ENCODE results near the gene OR10J5.

Gene OR10J5

GRCh38 chr1:159554696-159555095, 18.9 kb upstream of the OR10J5 start:
- Histone ChIP-seq H3K9me2 (replicated peaks; ENCODE audit: insufficient read depth, low read length) (0 out of 2 replicates have a peak, but pooled peaks cover 3% of the 10 kb centered on the region), H3K79me2 (ENCODE audit: insufficient read depth, low read length) (no peaks in the 10 kb centered on the region), H3K27me3 (ENCODE audit: low read length) (no peaks in the 10 kb centered on the region), H3K27ac (ENCODE audit: low read depth, low read length) (no peak overlapping the region), H3K9ac (ENCODE audit: low read length) (no peak overlapping the region), H3F3A (ENCODE audit: insufficient read depth) (no peaks in the 10 kb centered on the region), H4K20me1 (ENCODE audit: low read depth, low read length) (no peaks in the 10 kb centered on the region), H3K9me3 (ENCODE audit: insufficient read depth, low read length) (no peaks in the 10 kb centered on the region), H3K36me3 (ENCODE audit: low read length) (no peaks in the 10 kb centered on the region), H3K4me3 (ENCODE audit: insufficient read depth, low read length, poor library complexity, severe bottlenecking) (no peak overlapping the region), H2AFZ (ENCODE audit: low read depth, low read length, severe bottlenecking) (no peak overlapping the region), H3K4me2 (ENCODE audit: low read depth, low read length, poor library complexity, severe bottlenecking) (no peak overlapping the region)
- TF ChIP-seq CTCF (IDR thresholded peaks at IDR 0.05; ENCODE audit: insufficient read depth, low read length, poor library complexity, severe bottlenecking) (no peak), EZH2phosphoT487 (conservative IDR thresholded peaks at IDR 0.05; ENCODE audit: low read length) (no peak)

- Histone ChIP-seq H3K9ac (ENCODE audit: low read length) (no peak overlapping the region), H3K27me3 (ENCODE audit: low read length) (no peaks in the 10 kb centered on the region), H3K36me3 (ENCODE audit: low read length) (no peaks in the 10 kb centered on the region), H3K4me3 (ENCODE audit: insufficient read depth, low read length, poor library complexity, severe bottlenecking) (no peak overlapping the region), H2AFZ (ENCODE audit: low read depth, low read length, severe bottlenecking) (no peak overlapping the region), H4K20me1 (ENCODE audit: low read depth, low read length) (no peaks in the 10 kb centered on the region), H3K27ac (ENCODE audit: low read depth, low read length) (no peak overlapping the region), H3K4me2 (ENCODE audit: low read depth, low read length, poor library complexity, severe bottlenecking) (no peak overlapping the region), H3K79me2 (ENCODE audit: insufficient read depth, low read length) (no peaks in the 10 kb centered on the region), H3K9me3 (ENCODE audit: insufficient read depth, low read length) (no peaks in the 10 kb centered on the region), H3K9me2 (replicated peaks; ENCODE audit: insufficient read depth, low read length) (0 out of 2 replicates have a peak, but pooled peaks cover 3% of the 10 kb centered on the region), H3F3A (ENCODE audit: insufficient read depth) (no peaks in the 10 kb centered on the region)
- TF ChIP-seq EZH2phosphoT487 (conservative IDR thresholded peaks at IDR 0.05; ENCODE audit: low read length) (no peak), CTCF (IDR thresholded peaks at IDR 0.05; ENCODE audit: insufficient read depth, low read length, poor library complexity, severe bottlenecking) (no peak)
Measured at GRCh38 chr1:159554261-159554660, 18.5 kb upstream of the OR10J5 start.

GRCh38 chr1:159548126-159548525, 12.3 kb upstream of the OR10J5 start:
- H3K27me3 ChIP-seq (ENCODE audit: low read length): no peaks in the 10 kb centered on the region
- no peak overlapping the region for H3K27ac ChIP-seq (ENCODE audit: low read depth, low read length)
- no peaks in the 10 kb centered on the region for H3K9me2 ChIP-seq (replicated peaks; ENCODE audit: insufficient read depth, low read length)
- no peak overlapping the region for H3K4me3 ChIP-seq (ENCODE audit: insufficient read depth, low read length, poor library complexity, severe bottlenecking)
- no peak overlapping the region for H2AFZ ChIP-seq (ENCODE audit: low read depth, low read length, severe bottlenecking)
- no peaks in the 10 kb centered on the region for H3K36me3 ChIP-seq (ENCODE audit: low read length)
- H3K9ac ChIP-seq (ENCODE audit: low read length): no peak overlapping the region
- no peaks in the 10 kb centered on the region for H3K79me2 ChIP-seq (ENCODE audit: insufficient read depth, low read length)
- no peak overlapping the region for H3K4me2 ChIP-seq (ENCODE audit: low read depth, low read length, poor library complexity, severe bottlenecking)
- H4K20me1 ChIP-seq (ENCODE audit: low read depth, low read length): no peaks in the 10 kb centered on the region
- TF ChIP-seq CTCF (IDR thresholded peaks at IDR 0.05; ENCODE audit: insufficient read depth, low read length, poor library complexity, severe bottlenecking) (no peak), EZH2phosphoT487 (conservative IDR thresholded peaks at IDR 0.05; ENCODE audit: low read length) (no peak)
- H3K9me3 ChIP-seq (ENCODE audit: insufficient read depth, low read length): no peaks in the 10 kb centered on the region
- no peaks in the 10 kb centered on the region for H3F3A ChIP-seq (ENCODE audit: insufficient read depth)
